ENCODE measurements around the gene EFCAB8.

The EFCAB8 gene

GRCh38 chr20:32920066-32920465 is 61.3 kb downstream of the EFCAB8 start:
- H3K4me2 ChIP-seq (ENCODE audit: low read length): no peak overlapping the region

GRCh38 chr20:32920530-32921298 is 62.0 kb downstream of the EFCAB8 start:
- Histone ChIP-seq H4K20me1 (ENCODE audit: control insufficient read depth, insufficient read depth, low read depth, low read length) (no peaks in the 10 kb centered on the region), H3K4me1 (ENCODE audit: control insufficient read depth, low read length) (no peaks in the 10 kb centered on the region), H3F3A (ENCODE audit: control insufficient read depth, insufficient read depth) (no peaks in the 10 kb centered on the region), H3K9me2 (replicated peaks; ENCODE audit: control insufficient read depth, low read length) (no peaks in the 10 kb centered on the region), H3K4me3 (ENCODE audit: low read length) (no peak overlapping the region), H3K9me3 (ENCODE audit: control insufficient read depth, insufficient read depth, low read length) (peaks cover 4% of the 10 kb centered on the region; the same call in 1 of the 2 replicates), H3K4me2 (ENCODE audit: low read length) (no peak overlapping the region), H3K27ac (ENCODE audit: low read depth, low read length) (no peak overlapping the region), H3K27me3 (ENCODE audit: control insufficient read depth, low read length) (no peaks in the 10 kb centered on the region), H3K79me2 (ENCODE audit: control insufficient read depth, low read length) (no peaks in the 10 kb centered on the region), H3K36me3 (ENCODE audit: control insufficient read depth, low read length) (no peaks in the 10 kb centered on the region)
- no peak for TF ChIP-seq EZH2phosphoT487 (IDR thresholded peaks at IDR 0.05; ENCODE audit: borderline replicate concordance, low read length)
- TF ChIP-seq CTCF (IDR thresholded peaks at IDR 0.05; ENCODE audit: low read depth, low read length, poor library complexity, severe bottlenecking): no peak

More at GRCh38 chr20:32920066-32920465, 61.3 kb downstream of the EFCAB8 start:
- Histone ChIP-seq H3K79me2 (ENCODE audit: control insufficient read depth, low read length) (no peaks in the 10 kb centered on the region), H3K9me3 (ENCODE audit: control insufficient read depth, insufficient read depth, low read length) (peaks cover 4% of the 10 kb centered on the region; the same call in 1 of the 2 replicates), H3K4me1 (ENCODE audit: control insufficient read depth, low read length) (no peaks in the 10 kb centered on the region), H4K20me1 (ENCODE audit: control insufficient read depth, insufficient read depth, low read depth, low read length) (no peaks in the 10 kb centered on the region), H3K27me3 (ENCODE audit: control insufficient read depth, low read length) (no peaks in the 10 kb centered on the region), H3K9me2 (replicated peaks; ENCODE audit: control insufficient read depth, low read length) (no peaks in the 10 kb centered on the region), H3K36me3 (ENCODE audit: control insufficient read depth, low read length) (no peaks in the 10 kb centered on the region), H3K4me3 (ENCODE audit: low read length) (no peak overlapping the region), H3K27ac (ENCODE audit: low read depth, low read length) (no peak overlapping the region), H3F3A (ENCODE audit: control insufficient read depth, insufficient read depth) (no peaks in the 10 kb centered on the region)
- no peak for TF ChIP-seq EZH2phosphoT487 (IDR thresholded peaks at IDR 0.05; ENCODE audit: borderline replicate concordance, low read length)
- TF ChIP-seq CTCF (IDR thresholded peaks at IDR 0.05; ENCODE audit: low read depth, low read length, poor library complexity, severe bottlenecking): no peak

GRCh38 chr20:32922466-32922865 is 63.7 kb downstream of the EFCAB8 start:
- H3K79me2 ChIP-seq (ENCODE audit: control insufficient read depth, low read length): no peaks in the 10 kb centered on the region
- TF ChIP-seq CTCF (IDR thresholded peaks at IDR 0.05; ENCODE audit: low read depth, low read length, poor library complexity, severe bottlenecking) (no peak), EZH2phosphoT487 (IDR thresholded peaks at IDR 0.05; ENCODE audit: borderline replicate concordance, low read length) (no peak)
- H3K4me1 ChIP-seq (ENCODE audit: control insufficient read depth, low read length): no peaks in the 10 kb centered on the region
- no peaks in the 10 kb centered on the region for H3K9me3 ChIP-seq (ENCODE audit: control insufficient read depth, insufficient read depth, low read length)
- H3K9me2 ChIP-seq (replicated peaks; ENCODE audit: control insufficient read depth, low read length): no peaks in the 10 kb centered on the region
- H3K36me3 ChIP-seq (ENCODE audit: control insufficient read depth, low read length): no peaks in the 10 kb centered on the region
- H4K20me1 ChIP-seq (ENCODE audit: control insufficient read depth, insufficient read depth, low read depth, low read length): no peaks in the 10 kb centered on the region
- no peaks in the 10 kb centered on the region for H3K27me3 ChIP-seq (ENCODE audit: control insufficient read depth, low read length)
- no peaks in the 10 kb centered on the region for H3F3A ChIP-seq (ENCODE audit: control insufficient read depth, insufficient read depth)
- H3K4me2 ChIP-seq (ENCODE audit: low read length): no peak overlapping the region
- no peak overlapping the region for H3K4me3 ChIP-seq (ENCODE audit: low read length)
- no peak overlapping the region for H3K27ac ChIP-seq (ENCODE audit: low read depth, low read length)
